Right atrium auricular region (tissue), 2 donors: ENCODE measurements around the gene SMAD6. TPM values are rescaled to one million over a fixed set of nuclear protein-coding genes. Genes with fewer than 3 reads are reported as not detected.

ENCODE experiments used
- DNase-seq: peaks from one replicate; pipeline ENCODE4 v3.0.0-alpha.2; 2019; ENCODE audit warnings: low spot score
- H3K27ac ChIP-seq, 2 donors: fragments of 200-600 bp; sonication (generic); 1 replicate in 1 of 2; 2 replicates in 1 of 2; pipeline ENCODE4 v1.5.1; 2016 to 2019
- H3K27me3 ChIP-seq, 2 donors: fragments of 200-600 bp; sonication (generic); one replicate each; pipeline versions ENCODE4 v1.5.1 to v1.6.0; 2017 to 2019
- H3K36me3 ChIP-seq: fragments of 200-600 bp; sonication (generic); one replicate; pipeline ENCODE4 v1.5.1; 2016
- H3K4me1 ChIP-seq, 2 donors: fragments of 200-600 bp; sonication (generic); one replicate each; pipeline versions ENCODE4 v1.5.1 to v1.6.0; 2017 to 2019
- H3K4me3 ChIP-seq, 2 donors: fragments of 200-600 bp; sonication (generic); 1 replicate in 1 of 2; 2 replicates in 1 of 2; pipeline ENCODE4 v1.5.1; 2017 to 2019; ENCODE audit warnings: mild to moderate bottlenecking in 1 of 2, moderate library complexity in 1 of 2
- H3K9me3 ChIP-seq, 2 donors: fragments of 200-600 bp; sonication (generic); one replicate each; pipeline ENCODE4 v1.5.1; 2019
- total RNA-seq, 2 donors: library from RNA; depleted of rRNA; stranded (reverse); fragments of >200 nt; gene quantifications; one replicate each; pipeline ENCODE4 v1.1.0, GENCODE V29; 2016
- TF ChIP-seq, protein P1 (sequence below), 2 donors: fragments of 200-600 bp; sonication (generic); IDR thresholded peaks; one replicate each; pipeline ENCODE4 v1.5.1; 2019; ENCODE audit warnings: antibody characterized with exemption in 2 of 2

Gene SMAD6
- total RNA-seq, 2 donors from 2014 or later = 20.8 to 104 TPM

DNA sequence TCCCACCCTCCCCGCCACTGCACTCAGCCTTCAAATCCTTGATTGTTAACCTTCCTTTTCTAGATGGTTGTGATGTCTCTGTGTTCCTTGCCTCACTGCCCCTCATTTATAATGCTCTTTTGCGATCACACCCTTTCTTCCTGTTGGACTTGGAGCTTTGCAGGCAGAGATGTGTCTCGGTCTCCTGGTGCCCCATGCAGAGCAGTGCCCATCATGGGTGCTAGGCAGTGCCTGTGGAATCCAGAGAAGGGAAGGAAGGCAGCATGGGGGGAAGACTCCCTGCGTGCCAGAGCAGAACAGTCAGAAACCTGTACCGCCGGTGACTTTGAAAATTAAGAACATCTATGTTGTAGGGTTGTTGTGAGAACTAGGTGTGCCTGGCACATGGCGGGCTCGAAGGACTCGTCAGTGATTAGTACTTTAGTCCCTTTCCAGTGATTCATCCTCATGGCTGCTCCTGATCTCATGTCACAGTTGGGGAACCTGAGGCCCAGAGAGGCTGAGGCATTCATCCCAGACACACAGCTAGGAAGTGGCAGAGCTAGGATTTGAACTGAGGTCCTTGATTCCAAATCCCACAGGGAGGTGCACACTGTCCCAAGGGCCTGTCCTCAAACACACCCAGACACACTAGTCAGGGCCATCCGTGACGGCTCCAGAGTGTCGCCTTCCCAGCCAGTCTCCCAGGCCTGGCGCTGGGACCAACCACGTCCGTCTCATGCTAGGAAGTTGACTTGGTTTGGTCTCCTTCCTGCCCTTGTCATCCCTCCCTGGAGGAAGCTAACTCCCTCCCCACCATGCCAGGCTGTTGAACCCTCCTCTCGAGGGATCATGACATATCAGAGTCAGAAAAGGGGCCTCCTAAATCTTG lies 58.3 kb downstream of the SMAD6 start:
- H3K4me1 ChIP-seq = peaks cover 0 to 81% of the 10 kb centered on the region in 2 donors
- DNase-seq = no peak

DNA sequence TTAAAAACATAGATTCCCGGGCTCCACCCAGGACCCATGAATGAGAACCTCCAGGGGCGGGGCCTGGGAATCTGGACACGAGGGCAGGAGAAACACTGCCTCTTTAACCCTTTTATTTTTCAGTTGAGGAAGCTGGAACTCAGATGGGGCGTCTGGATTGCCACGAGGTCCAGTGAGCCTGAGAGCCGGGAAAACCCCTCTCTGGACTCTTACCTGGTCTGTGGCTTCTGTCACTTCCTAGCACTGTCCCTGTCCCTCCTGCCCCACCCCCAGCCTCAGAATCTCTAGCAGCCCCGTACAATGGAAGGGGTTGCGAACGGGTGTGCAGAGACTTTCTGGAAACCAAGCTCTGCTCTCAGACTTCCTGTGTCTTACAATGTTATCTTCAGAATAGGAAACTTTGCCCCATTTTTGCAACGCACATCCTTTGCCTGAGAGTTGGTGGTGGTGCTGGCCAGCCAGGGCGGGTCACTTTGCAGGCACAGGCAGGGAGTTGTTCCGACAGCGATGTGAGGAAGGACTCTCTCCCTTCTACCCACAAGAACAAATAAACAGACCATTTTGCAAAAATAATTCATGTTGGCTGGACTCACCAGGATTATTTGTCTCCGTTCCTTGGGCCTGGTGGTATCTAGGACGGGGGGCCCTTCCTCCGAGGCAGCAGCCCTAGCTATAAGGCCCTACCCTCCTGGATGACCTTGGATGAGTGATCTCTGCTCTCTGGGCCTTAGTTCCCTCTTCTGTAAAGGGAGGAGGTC lies 59.1 kb downstream of the SMAD6 start:
- Histone ChIP-seq H3K36me3 (no peaks in the 10 kb centered on the region), H3K27ac (peak overlapping the region; percentile 60 to 93), H3K4me3 (no peak overlapping the region), H3K9me3 (no peaks in the 10 kb centered on the region), H3K27me3 (no peaks in the 10 kb centered on the region), H3K4me1 (peaks cover 0 to 89% of the 10 kb centered on the region in 2 donors)
- TF ChIP-seq, protein P1, sequence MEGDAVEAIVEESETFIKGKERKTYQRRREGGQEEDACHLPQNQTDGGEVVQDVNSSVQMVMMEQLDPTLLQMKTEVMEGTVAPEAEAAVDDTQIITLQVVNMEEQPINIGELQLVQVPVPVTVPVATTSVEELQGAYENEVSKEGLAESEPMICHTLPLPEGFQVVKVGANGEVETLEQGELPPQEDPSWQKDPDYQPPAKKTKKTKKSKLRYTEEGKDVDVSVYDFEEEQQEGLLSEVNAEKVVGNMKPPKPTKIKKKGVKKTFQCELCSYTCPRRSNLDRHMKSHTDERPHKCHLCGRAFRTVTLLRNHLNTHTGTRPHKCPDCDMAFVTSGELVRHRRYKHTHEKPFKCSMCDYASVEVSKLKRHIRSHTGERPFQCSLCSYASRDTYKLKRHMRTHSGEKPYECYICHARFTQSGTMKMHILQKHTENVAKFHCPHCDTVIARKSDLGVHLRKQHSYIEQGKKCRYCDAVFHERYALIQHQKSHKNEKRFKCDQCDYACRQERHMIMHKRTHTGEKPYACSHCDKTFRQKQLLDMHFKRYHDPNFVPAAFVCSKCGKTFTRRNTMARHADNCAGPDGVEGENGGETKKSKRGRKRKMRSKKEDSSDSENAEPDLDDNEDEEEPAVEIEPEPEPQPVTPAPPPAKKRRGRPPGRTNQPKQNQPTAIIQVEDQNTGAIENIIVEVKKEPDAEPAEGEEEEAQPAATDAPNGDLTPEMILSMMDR (IDR thresholded peaks at IDR 0.05) = no peak
- DNase-seq = peak; percentile 82

More for the DNA sequence above, 58.3 kb downstream of the SMAD6 start:
- TF ChIP-seq, protein P1 (IDR thresholded peaks at IDR 0.05) = no peak
- no peak overlapping the region for H3K4me3 ChIP-seq
- H3K36me3 ChIP-seq = no peaks in the 10 kb centered on the region
- H3K9me3 ChIP-seq = peaks cover 0 to 4% of the 10 kb centered on the region in 2 donors
- H3K27ac ChIP-seq = peak overlapping the region; percentile 60 to 93
- H3K27me3 ChIP-seq = no peaks in the 10 kb centered on the region

DNA sequence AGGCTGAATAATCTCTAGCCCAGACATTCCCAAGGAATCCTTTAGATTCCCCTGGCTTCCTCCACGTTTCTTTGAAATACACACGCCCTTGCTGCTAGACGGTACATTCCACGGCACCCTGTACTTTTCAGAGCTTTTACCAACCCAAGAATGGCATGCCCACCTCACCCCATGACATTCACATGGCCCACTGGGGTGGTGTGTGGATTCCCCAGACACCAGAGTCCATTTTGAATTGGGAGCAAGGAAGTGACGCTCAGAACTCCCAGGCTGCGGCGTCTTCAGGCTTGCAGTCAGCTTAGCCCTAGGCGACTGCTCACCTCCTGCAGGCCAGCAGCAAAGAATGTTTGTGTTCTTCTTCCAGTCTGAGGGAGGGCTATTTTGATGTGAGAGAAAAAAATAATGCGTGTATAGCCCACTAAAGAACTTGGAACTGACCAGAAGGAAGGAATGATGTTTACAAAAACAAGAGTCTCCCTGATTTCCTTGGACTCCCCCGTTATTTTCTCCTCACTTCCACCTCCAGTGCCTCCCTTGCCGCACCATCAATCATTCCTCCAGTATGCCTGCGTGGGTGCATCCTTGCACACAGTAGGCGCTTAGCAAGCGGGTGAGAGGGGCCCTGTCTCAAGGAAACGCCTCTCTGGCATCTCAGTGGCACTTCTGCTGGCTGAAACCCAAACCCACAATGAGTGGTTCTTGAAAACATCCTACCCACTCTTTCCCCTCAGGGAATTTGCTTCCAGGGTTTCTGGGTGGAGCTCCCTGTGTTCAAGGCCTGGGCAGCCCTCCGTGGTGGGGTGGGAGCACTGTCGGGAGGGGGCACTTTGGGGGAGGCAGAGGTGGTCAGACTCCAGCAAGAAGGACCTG lies 59.9 kb downstream of the SMAD6 start:
- Histone ChIP-seq H3K27me3 (no peaks in the 10 kb centered on the region), H3K27ac (peak overlapping the region; percentile 80 to 93), H3K4me1 (peaks cover 0 to 88% of the 10 kb centered on the region in 2 donors), H3K4me3 (no peak overlapping the region), H3K9me3 (no peaks in the 10 kb centered on the region), H3K36me3 (no peaks in the 10 kb centered on the region)
- TF ChIP-seq, protein P1 (IDR thresholded peaks at IDR 0.05) = no peak
- no peak for DNase-seq

- H3K4me3 ChIP-seq = no peak overlapping the region
- H3K27me3 ChIP-seq = no peaks in the 10 kb centered on the region
- no peaks in the 10 kb centered on the region for H3K9me3 ChIP-seq
- no peaks in the 10 kb centered on the region for H3K36me3 ChIP-seq
- peak overlapping the region; percentile 80 to 93 for H3K27ac ChIP-seq
- TF ChIP-seq, protein P1 (IDR thresholded peaks at IDR 0.05) = no peak
- DNase-seq = peak; percentile 94
- H3K4me1 ChIP-seq = peaks cover 0 to 75% of the 10 kb centered on the region in 2 donors
Measured at GRCh38 chr15:66763186-66764071, 61.4 kb downstream of the SMAD6 start.
